Activated CD8-positive, alpha-beta memory T cell treated with anti-CD3 and anti-CD28 coated beads, Interleukin-2, amount 50 U/mL, for 4 hours (primary cell): ENCODE measurements around the gene PRDX6.
"Not testable (repeated sequence)": the region's sequence is repeated elsewhere in the genome, so short reads cannot be mapped to it uniquely, and the experiment has no call there.

Experiments
- DNase-seq: peaks from one replicate; pipeline ENCODE4 v3.0.0-alpha.2; 2020

PRDX6 gene

DNA sequence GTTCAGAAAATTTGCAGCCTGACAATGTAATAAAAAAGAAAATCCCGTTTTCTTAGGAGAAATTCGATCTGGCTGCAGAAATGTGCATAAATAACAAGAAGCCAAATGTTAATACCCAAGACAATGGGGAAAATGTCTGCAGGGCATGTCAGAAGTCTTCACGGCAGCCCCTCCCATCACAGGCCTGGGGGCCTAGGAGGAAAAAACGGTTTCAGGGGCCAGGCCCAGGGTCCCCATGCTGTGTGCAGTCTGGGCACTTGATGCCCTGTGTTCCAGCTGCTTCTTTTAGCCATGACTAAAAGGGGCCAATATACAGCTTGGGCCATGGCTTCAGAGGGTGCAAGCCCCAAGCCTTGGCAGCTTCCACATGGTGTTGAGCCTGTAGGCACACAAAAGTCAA lies 6.5 kb upstream of the PRDX6 start:
- no peak for DNase-seq

DNA sequence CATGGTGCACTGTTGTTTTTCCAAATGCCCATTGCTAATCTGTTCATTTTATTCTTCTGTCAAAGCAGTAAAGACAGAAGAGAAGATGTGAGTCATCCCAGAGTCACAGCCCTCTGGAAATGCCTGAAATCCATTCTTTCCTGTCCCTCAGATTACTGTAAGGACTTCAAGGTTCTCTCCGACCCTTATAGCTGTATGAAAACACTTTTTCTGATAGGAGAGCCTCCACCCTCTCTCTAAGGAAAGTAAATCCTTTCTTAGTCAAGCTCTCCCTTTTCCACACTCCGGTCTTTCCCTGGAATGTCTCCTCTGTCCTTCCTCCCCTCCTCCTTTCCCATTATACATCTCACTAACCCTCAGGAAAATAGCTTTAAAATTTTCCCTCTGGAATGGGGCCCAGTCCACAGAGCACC lies 3.5 kb upstream of the PRDX6 start:
- no peak for DNase-seq

DNA sequence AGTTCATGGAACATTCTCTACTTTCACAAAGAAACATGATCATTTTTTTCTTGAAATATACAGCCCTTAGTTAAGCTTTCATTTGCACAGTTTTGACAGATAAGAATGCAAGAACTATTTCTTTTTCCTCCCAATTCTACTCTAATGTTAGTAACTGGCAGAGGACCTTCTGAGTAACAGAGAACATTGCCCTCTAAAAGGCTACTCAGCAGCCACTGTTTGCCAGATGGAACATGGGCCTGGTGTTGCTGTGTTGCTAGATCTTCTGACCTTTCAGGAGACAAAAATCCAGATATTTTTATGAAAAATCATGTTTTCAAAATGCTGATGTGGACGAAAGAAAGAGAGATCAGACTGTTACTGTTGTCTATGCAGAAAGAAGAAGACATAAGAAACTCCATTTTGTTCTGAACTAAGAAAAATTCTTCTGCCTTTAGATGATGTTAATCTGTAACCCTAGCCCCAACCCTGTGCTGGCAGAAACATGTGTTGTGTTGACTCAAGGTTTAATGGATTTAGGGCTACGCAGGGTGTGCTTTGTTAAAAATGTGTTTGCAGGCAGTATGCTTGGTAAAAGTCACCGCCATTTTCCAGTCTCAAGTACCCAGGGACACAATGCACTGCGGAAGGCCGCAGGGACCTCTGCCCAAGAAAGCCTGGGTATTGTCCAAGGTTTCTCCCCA lies 2.9 kb upstream of the PRDX6 start:
- DNase-seq: no peak

DNA sequence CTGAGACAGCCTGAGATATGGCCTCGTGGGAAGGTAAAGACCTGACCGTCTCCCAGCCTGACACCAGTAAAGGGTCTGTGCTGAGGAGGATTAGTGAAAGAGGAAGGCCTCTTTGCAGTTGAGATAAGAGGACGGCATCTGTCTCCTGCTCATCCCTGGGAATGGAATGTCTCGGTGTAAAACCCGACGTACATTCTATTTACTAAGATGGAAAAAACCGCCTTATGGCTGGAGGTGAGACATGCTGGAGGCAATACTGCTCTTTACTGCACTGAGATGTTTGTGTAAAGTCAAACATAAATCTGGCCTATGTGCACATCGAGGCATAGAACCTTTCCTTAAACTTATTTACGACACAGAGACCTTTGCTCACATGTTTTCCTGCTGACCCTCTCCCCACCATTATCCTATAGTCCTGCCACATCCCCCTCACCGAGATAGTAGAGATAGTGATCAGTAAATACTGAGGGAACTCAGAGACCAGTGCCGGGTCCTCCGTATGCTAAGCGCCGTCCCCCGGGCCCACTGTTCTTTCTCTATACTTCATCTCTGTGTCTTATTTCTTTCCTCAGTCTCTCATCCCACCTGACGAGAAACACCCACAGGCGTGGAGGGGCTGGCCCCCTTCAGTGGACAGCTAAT lies 2.2 kb upstream of the PRDX6 start:
- DNase-seq: not testable (repeated sequence)

DNA sequence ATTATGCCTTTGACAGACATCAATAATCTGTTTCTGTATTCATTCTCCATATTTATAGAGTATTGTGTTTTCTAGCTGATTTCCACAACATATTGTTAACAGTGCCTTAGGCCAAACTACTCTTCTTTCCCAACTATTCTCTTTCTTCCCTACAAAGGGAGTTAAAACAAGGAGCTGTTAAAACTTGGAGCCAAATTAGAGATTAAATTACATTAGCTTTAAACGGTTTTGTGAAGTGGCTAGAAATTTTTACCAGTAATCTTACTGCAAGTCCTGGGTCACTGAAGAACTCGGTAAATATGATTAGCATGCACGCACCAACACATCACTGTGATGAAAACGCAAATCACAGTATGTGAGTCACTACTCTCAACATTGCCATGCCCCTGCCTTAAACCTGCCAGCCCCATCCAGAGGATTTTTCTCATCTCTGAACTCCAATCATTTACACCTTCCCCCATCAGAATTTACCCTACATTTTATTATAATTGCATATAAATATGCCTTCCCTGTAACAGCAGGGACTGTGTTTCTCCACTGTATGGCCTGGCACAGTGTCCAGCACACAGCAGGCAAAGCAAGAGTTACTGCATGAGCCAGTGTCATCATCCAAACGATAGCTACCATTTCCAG lies 1.5 kb upstream of the PRDX6 start:
- DNase-seq: no peak

DNA sequence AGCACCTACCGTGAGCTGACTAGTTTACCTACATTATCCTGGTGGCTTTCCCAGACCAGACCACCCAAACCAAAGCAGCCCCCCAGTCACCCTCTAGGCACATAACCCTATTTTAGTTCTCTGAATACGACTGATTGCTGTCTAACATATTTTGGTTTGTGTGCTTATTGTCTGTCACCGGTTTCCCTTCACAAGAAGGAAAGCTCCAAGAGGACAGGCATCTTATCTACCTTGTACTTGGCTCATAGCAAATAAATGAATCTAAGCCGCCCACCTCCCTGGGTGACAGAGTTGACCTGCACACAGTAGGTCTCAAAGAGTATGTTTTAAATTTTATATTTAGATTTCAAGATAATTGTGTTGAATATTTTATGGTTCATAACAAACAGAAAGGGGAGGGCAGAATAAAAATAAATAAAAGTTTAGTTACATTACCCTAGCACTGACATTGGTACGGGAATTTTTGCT lies 904 bp upstream of the PRDX6 start:
- DNase-seq: no peak

DNA sequence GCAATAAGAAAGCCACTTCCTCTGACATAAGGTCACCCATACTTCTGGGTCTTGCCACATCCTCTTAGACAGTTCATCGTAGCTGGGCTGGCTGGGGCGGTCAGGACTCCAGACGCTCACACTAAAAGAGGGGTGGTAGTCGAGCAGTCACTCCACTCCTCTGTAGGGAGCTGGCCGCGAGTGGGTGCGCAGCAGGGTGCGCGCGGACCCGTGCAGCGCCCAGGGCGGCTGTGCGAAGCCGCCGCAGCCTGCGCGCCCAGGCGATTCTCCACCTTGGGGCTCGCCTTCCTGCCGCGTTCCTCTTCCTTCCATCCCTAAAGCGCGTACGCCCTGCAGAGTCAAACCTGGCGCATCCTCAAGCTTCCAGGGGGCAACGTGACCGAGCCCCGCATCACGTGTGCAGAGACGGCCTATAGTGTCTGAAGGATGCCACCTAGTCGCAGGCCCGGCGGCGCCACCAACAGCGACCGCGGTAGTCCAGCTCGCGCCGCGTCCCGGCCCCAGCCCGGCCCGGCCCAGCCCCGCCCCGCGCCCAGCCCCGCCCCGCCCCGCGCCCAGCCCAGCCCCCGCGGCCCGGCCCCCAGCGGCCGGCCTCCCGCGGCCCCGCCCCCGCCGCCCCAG lies 360 bp upstream of the PRDX6 start:
- DNase-seq: peak; percentile 68

DNA sequence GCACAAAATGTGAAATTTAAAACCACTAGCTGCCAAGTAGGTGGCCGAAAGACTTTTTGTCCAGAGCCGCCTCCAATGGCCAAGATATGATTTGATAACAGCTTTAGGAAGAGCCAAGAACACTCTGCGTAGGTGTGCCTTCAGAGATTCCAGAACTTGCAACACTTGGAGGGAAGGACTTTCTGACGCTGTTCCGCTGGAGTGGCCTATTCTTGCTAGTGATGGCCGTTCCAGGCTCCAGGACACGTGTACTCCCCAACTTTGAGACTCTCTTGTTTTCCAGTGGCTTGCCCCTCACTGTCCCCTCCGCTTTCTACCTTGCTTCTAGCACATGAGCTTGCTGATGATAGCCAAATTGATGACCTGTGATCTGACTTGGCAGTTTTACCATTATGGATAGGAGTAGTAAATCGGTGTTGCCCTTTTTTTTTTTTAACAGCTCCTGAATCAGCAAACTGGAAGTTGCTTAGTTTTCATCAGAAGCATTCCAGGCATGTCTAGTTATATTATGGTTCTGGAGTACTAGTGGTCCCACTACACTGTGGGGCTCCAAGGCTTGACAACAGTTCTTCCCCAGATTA lies 1.0 kb downstream of the PRDX6 start:
- no peak for DNase-seq

DNA sequence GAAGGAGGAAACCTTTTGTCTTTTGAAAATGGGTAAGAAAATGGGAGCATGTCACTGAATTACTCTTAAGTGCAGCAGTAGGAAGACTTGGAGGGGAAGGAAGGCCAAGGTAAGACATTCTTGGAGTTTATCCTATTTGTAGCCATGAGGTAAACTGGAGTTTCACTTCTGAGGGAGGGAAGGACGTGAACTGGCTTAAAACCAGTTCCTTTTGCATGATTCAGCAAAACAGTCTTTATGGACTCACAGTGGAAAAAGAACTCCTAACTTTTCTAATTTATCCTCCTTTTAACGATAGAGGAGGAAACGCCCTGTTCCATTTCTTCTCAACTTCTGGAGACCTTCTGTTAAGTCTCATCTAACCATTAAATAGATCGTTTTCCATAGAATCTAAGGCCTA lies 2.5 kb downstream of the PRDX6 start:
- no peak for DNase-seq

DNA sequence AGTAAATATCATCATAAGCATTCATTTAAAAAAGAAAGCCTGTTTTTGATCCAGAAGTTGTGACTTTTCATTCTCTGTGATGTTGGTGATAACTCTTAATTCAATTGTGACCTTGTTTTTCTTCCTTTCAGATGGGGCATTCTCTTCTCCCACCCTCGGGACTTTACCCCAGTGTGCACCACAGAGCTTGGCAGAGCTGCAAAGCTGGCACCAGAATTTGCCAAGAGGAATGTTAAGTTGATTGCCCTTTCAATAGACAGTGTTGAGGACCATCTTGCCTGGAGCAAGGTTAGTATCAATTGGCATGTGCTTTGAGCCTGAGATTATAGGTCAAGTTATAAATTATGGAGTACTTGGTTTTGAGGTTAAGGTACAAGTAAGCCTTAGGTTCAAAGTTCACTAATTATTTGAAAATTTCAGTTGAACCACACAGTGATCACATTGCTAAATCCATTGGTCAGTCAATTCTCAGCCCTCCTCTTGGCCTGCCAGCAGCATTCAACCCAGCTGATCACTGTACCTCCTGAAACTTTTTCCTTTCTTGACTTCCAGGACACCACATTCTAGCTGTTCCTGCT lies 4.1 kb downstream of the PRDX6 start:
- DNase-seq: no peak

DNA sequence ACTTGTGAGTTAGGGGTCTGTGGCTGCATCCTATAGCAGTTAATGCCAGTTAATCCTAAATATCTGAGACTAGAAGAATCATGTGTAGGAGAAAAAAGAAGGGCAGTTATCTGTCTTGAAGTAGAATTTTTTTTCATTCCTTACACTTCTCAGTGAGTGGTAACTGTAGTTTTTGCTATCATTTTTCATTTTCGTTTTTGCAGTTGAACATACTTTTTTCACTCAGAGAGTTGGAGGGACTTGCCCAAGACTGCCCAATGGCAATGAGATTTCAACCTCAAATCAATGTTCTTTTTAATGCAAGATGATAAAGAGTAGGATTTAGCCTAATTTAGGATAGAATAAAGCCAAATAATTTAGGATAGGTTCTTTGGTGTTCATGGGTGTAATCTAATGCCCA lies 5.5 kb downstream of the PRDX6 start:
- DNase-seq: no peak

DNA sequence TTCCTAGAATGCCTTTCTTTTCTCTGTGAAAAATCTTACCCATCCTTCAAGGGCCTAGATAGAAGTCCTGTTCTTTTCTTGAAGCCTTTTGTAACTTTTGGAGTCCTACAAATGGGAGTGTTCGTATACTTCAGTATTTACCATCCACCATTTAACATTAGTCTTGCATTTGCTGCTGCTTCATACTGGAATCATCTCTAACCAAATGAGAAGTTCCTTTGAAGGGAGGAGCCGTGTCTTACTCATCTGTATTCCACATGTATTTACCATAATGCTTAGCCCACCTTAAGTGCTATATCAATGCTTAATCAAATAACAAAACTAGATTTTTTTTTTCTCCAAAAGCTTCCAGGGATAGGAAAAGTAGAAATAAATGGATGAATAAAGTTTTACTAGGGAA lies 7.1 kb downstream of the PRDX6 start:
- DNase-seq: no peak

DNA sequence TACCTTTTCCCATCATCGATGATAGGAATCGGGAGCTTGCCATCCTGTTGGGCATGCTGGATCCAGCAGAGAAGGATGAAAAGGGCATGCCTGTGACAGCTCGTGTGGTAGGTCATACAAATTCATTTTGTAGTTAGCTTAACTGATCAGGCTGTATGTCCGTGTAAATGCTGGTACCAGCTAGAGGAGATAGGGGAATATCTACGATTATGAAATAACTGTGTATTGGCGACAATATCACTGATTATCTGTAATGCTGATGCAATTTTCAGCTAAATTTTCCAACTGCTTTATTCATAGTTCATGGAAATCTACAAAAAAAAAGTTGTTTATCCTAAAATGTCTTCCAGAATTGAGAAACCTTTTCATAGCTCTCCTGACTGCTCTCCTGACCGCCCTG lies 8.3 kb downstream of the PRDX6 start:
- DNase-seq: no peak

DNA sequence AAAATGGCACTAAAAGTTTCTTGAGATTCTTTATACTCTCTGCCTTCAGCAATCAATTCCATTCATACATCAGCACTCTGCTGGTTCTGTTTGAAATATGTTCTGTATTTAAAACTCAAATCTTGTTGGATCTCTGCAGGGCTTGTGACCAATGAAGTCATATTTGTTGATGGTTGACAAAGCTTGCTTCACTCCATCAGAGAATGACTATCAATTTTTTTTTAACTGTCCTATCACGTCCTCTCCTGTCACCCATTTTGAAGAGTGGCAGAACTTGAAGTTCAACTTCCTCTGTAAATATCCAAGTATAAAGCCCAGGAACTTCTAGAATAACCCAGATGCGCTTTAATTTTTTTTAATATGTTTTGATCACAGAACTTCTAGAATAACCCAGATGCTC lies 10.9 kb downstream of the PRDX6 start:
- DNase-seq: no peak

DNA sequence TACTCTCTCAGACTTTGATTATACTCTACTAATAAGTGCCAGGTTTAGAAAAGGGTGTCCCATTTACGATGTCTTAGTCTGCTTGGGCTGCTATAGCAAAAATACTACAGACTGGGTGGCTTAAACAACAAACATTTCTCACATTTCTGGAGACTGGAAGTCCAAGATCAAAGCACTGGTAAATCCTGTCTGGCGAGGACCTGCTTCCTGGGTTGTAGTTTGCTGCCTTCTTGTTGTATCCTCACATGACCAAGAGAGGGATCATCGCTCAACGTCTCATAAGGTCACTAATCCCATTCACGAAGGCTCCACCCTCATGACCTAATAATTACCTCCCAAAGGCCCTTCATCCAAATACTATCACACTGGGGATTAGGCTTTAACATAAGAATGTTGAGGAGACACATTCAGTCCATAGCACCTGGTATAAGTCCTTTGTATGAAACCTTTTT lies 12.0 kb downstream of the PRDX6 start:
- no peak for DNase-seq

DNA sequence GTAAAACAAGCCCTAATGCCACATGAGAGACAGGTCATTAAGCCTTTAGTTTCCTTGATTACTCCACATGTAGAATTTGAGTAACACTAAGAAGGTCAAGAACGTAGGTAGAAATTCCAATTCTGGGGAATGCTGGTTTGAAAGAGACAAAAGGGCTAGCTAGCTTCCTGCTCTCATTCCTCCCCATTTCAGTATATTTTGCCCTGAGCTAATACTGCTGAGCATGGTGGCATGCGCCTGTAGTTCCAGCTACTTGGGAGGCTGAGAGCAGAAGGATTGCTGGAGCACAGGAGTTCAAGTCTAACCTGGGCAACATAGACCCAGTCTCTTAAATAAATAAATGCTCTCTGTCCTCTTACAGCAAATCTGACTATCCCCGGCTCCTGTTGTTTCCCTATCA lies 12.8 kb downstream of the PRDX6 start:
- no peak for DNase-seq

DNA sequence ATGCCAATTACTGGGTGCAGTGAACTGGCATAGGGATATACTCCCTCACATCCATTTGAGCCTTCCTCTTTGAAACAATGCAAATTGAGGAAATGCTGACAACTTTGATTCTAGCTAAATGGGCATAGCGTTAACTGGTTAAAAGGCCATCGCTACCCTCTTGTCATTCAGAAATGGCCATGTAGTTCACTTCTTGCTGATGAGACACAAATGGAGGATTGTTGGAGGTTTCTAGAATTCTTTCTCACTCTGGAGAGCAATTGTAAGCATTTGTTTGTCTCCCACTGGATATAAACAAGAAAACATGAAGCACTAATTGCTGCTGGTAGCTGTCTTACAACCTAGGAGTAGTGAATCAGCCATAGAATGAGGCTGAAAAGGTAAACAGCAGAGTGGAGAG lies 14.4 kb downstream of the PRDX6 start:
- no peak for DNase-seq

DNA sequence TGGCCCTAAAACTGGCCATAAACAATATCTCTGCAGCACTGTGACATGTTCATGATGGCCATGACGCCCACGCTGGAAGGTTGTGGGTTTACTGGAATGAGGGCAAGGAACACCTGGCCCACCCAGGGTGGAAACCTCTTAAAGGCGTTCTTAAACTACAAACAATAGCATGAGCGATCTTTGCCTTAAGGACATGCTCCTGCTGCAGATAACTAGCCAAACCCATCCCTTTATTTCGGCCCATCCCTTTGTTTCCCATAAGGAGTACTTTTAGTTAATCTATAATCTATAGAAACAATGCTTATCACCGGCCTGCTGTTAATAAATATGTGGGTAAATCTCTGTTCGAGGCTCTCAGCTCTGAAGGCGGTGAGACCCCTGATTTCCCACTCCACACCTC lies 16.0 kb downstream of the PRDX6 start:
- not testable (repeated sequence) for DNase-seq

DNA sequence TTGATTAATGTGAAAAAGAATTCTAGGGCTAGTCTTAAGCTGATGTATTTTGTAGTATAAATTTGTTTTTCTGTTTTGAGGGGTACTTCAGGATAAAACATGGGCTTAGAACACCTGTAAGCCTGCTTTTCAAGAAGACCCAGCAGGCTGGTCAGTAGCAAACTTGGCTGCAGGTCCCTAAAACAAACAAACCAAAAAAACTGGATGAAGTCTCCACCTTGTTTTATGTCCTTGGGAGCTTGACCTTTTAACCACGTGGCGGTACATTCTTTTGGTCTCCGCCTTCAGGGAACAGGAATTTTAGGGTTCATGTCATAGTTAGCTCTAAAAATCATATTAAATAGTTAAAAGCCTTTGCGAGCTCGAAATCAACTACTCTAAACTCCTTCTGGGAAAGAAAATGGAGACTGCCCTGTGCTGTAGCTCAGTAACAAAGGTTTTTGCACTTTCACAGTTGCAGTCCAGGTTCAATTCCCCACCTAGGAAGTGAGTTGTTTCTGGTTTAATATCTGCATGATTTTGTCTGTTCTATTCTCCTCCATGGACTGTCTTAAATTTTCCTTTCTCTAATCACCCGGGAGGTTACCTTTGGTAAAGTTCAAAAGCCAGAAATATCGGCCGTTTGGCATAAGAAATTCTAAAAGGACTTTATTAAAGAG lies 18.6 kb downstream of the PRDX6 start:
- no peak for DNase-seq

DNA sequence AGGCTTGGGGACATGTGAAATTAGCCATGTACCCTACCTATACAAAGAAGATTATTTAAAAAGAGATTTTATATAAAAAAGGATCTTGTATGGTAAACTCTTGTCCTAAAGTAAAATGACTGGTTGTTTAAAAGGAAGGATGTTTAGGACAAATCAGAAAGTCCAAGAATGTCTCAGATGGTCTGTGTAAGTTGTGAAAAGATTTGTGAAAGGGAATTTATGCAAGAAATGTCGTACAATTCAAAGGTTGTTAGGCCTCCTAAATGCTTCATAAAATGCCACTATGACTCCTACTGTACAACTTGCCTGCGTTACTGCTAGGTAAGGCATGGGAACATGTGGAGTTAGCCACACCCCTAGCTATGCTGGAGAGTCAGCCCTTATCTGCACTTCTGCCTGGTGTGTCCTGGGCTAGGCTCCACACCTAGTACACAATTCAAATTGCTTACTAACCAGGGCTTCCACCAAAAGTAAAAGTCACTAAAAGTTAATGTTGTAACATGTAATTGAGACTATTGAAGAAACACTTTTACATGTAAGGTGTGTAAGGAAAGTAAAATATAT lies 19.7 kb downstream of the PRDX6 start:
- DNase-seq: no peak

DNA sequence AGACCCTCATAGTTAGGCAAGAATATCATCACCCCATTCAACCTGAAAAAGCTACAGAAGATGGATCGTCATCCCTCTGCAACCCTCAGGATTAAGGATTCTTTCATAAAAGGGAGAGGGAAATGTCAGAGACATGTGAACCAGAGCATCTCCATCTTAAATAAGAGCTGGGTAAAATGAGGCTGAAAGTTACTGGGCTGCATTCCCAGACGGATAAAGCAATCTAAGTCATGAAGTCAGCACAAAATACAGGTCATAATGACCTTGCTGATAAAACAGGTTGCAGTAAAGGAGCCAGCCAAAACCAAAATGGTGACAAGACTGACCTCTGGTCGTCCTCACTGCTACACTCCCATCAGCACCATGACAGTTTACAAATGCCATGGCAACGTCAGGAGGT lies 22.6 kb downstream of the PRDX6 start:
- DNase-seq: no peak

DNA sequence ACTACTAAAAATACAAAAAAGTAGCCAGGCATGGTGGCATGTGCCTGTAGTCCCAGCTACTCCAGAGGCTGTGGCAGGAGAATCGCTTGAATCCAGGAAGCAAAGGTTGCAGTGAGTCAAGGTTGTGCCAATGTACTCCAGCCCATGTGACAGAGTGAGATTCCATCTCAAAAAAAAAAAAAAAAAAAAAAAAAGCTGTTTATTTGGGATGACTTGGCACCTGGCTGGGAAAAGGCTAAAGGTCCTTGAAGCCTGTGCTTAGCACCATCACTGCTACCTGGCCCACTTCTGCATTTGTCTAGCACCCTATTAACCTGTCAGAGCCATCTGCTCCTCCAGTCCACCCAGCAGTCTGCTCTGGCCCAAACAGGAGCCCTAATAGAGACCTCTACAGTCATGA lies 25.0 kb downstream of the PRDX6 start:
- no peak for DNase-seq
